ENCODE data around the gene SRSF12.
"Not testable (repeated sequence)": the region's sequence is repeated elsewhere in the genome, so short reads cannot be mapped to it uniquely, and the experiment has no call there.

Gene SRSF12

GRCh38 chr6:89073014-89073620 lies 44.8 kb downstream of the SRSF12 start:
- DNase-seq (ENCODE audit: low read depth in 2 of 2, low spot score in 1 of 2) = no peak

- DNase-seq (ENCODE audit: low read depth in 2 of 2, low spot score in 1 of 2) = no peak
Measured at GRCh38 chr6:89071036-89071435, 46.8 kb downstream of the SRSF12 start.

- DNase-seq (ENCODE audit: low read depth in 2 of 2, low spot score in 1 of 2) = no peak
Measured at GRCh38 chr6:89069536-89070163, 48.2 kb downstream of the SRSF12 start.

DNA sequence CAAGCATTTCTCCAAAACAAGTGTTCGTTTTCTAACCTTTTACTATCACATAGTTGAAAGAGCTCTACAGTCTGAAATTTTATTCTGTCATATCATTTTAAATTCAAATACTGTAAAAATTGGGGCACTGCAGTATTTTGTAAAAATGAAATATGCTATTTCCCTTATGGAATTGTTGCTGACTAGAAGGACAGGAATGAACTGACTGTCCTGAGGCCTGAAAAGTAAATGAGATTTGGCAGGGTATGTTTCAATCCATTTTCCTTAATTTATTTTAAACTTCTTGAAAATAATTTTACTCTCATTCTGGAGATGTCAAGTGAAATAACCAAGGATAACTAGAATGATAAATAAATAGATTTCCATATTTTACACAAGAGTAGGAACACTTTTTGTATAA lies 49.2 kb downstream of the SRSF12 start:
- DNase-seq (ENCODE audit: low read depth in 2 of 2, low spot score in 1 of 2) = no peak

- no peak for DNase-seq (ENCODE audit: low read depth in 2 of 2, low spot score in 1 of 2)
Measured at GRCh38 chr6:89067796-89068195, 50.1 kb downstream of the SRSF12 start.

DNA sequence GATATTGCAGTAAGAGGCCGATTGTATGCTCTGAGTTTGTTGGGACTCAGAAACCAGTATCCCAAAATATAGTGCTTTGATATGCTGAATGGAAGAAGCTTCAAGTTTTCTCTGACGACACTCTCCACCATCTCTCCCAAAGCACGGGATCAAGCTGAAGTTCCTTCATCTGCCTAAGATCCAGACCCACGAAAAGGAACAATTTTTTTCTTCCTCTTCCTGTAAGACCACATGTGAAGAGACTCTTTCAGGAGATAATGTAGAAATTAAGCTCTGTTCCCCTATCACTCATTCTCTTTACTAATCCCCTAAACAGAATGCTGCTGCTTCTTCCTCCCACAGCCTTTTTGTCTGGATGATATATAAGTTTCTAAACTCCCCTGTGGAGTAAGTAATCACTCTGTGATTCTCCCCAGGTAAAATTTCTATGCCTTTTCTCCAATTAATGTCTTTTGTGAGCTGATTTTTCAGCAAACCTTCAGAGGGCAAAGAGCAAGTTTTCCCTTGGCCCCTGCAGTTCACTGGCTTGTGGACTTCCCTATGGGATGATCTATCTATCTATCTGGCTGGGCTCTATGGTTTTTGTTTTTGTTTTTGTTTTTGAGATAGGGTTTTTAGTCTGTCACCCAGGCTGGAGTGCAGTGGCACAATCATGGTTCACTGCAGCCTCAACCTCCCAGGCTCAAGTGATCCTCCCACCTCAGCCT lies 50.8 kb downstream of the SRSF12 start:
- DNase-seq (ENCODE audit: low read depth in 2 of 2, low spot score in 1 of 2) = no peak

DNA sequence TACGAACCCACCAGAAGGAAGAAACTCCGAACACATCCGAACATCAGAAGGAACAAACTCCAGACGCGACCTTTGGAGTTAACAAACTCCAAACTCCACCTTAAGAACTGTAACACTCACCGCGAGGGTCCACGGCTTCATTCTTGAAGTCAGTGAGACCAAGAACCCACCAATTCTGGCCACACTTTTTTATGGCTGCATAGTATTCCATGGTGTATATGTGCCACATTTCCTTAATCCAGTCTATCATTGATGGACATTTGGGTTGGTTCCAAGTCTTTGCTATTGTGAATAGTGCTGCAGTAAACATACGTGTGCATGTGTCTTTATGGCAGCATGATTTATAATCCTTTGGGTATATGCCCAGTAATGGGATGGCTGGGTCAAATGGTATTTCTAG lies 51.8 kb downstream of the SRSF12 start:
- not testable (repeated sequence) for DNase-seq (ENCODE audit: low read depth in 2 of 2, low spot score in 1 of 2)

GRCh38 chr6:89064931-89065330 lies 52.9 kb downstream of the SRSF12 start:
- not testable (repeated sequence) for DNase-seq (ENCODE audit: low read depth in 2 of 2, low spot score in 1 of 2)

DNA sequence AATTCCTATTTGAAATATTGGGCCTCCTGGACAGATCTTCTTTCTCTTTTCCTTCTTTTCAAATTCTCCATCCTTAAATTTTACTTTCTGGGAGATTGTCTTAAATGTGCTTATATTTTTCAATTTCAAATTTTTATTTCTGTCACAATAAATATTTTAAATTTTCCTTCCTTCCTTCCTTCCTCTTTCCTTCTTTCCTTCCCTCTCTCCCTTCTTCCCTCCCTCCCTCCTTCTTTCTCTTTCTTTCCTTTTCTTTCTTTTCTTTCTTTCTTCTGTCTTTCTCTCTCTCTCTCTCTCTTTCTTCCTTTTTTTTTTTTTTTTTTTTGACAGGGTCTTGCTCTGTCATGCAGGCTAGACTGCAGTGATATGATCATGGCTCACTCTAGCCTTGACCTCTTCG lies 54.0 kb downstream of the SRSF12 start:
- DNase-seq (ENCODE audit: low read depth in 2 of 2, low spot score in 1 of 2) = no peak

DNA sequence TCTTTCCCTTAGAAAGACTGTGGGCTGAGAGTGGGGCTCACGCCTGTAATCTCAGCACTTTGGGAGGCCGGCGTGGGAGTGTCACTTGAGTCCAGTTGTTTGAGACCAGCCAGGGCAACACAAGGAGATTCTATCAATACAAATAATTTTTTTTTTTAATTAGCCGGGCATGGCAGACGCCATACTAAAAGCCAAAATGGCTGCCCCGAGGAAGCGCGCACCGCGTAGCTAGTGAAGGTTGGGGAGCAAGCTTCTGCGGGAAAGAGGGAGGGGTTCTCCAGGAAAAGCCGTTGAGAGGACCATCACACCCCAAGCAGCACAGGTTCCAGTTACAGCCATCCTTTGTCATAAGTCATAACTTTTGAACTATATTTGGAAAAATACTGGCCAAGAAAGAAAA lies 58.6 kb downstream of the SRSF12 start:
- no peak for DNase-seq (ENCODE audit: low read depth in 2 of 2, low spot score in 1 of 2)

DNA sequence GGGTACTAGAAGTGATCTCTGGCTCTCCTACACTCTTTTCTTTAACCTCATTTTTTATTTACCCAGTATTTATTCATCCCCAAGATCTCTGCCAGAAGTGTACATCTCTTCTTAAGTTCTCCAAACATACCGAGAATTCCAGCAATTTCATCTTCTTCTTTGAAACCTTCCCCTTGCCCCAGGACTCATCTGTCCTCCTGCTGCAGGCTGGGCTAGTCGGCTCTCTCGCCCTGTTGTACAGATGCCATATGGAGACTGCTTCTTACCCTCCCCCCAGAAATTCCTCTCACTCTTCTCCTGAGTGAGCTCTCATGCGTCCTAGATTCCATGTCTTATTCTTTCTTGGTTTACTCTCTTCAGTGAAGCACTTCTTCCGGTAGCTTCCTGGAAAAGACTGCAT lies 59.2 kb downstream of the SRSF12 start:
- no peak for DNase-seq (ENCODE audit: low read depth in 2 of 2, low spot score in 1 of 2)

DNA sequence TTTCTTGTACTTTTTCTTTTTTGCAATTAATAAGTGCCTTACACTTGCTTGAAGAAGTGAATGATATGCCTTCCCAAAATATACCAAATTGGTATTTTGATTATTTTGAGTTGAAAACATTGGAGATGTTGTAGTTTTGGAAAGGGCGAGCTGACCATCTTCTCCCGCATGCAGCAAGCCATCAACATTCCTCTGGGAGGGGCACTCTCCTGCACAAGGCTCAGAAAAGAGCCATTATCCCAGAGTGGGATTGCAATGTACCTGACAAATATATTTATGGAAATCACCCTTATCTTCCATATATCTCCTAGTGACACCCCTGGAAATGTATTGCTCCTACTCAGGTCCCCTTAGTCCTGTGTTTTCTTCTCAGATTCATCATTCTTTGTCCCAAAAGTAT lies 60.1 kb downstream of the SRSF12 start:
- DNase-seq (ENCODE audit: low read depth in 2 of 2, low spot score in 1 of 2) = no peak

- no peak for DNase-seq (ENCODE audit: low read depth in 2 of 2, low spot score in 1 of 2)
Measured at GRCh38 chr6:89054208-89054607, 63.7 kb downstream of the SRSF12 start.

DNA sequence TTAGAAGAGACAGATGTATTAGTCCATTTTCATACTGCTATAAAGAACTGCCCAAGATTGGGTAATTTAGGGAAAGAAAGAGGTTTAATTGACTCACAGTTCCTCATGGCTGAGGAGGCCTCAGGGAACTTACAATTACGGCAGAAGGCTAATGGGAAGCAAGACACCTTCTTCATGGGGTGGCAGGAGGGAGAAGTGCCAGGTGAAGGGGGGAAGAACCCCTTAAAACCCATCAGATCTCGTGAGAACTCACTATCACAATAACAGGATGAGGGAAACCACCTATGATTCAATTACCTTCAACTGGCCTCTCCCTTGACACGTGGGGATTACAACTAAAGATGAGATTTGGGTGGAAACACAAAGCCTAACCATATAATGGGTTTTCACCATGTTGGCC lies 66.2 kb downstream of the SRSF12 start:
- DNase-seq (ENCODE audit: low read depth in 2 of 2, low spot score in 1 of 2) = no peak

GRCh38 chr6:89050697-89051096 lies 67.2 kb downstream of the SRSF12 start:
- no peak for DNase-seq (ENCODE audit: low read depth in 2 of 2, low spot score in 1 of 2)

DNA sequence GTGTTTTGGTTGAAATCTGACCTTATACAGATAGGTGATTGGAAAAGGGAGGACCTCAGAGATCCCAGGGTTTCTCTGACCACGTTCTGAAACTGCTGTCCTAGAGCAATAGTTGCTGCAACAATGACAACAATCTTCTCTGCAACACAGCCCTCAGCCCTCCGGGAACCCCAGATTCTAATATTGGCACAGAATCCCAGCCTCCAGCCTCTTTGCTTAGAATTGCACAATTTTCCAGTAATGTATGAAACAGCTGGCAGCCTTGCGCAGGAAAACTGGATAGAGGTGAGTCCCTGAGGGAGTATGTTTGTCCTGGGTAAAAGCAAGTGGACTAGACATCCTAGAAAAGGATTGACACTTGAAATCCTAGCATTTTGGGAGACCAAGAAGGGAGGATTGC lies 67.7 kb downstream of the SRSF12 start:
- DNase-seq (ENCODE audit: low read depth in 2 of 2, low spot score in 1 of 2) = no peak

GRCh38 chr6:89048985-89049384 lies 68.9 kb downstream of the SRSF12 start:
- no peak for DNase-seq (ENCODE audit: low read depth in 2 of 2, low spot score in 1 of 2)

GRCh38 chr6:89048288-89048923 lies 69.5 kb downstream of the SRSF12 start:
- no peak for DNase-seq (ENCODE audit: low read depth in 2 of 2, low spot score in 1 of 2)

GRCh38 chr6:89047473-89047872 lies 70.4 kb downstream of the SRSF12 start:
- DNase-seq (ENCODE audit: low read depth in 2 of 2, low spot score in 1 of 2) = no peak
